ENCODE data around the gene FNDC5. TPM values are rescaled to one million over a fixed set of nuclear protein-coding genes. Genes with fewer than 3 reads are reported as not detected.

The FNDC5 gene
- total and polyA plus RNA-seq, 2 of the 13 experiments (the other 11 are each of a cell fraction or from before 2014, with no cell fraction given): 1.4 to 3.1 TPM

- TF ChIP-seq, protein P1, sequence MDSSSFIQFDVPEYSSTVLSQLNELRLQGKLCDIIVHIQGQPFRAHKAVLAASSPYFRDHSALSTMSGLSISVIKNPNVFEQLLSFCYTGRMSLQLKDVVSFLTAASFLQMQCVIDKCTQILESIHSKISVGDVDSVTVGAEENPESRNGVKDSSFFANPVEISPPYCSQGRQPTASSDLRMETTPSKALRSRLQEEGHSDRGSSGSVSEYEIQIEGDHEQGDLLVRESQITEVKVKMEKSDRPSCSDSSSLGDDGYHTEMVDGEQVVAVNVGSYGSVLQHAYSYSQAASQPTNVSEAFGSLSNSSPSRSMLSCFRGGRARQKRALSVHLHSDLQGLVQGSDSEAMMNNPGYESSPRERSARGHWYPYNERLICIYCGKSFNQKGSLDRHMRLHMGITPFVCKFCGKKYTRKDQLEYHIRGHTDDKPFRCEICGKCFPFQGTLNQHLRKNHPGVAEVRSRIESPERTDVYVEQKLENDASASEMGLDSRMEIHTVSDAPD (CRISPR knock-in tag; IDR thresholded peaks at IDR 0.05): no peak
- TF ChIP-seq RFX1 (IDR thresholded peaks at IDR 0.05) (no peak), ZNF768 (CRISPR knock-in tag; IDR thresholded peaks at IDR 0.05) (peak; percentile 65; the same call in 1 of the 2 replicates), SOX6 (IDR thresholded peaks at IDR 0.05) (no peak), SOX6 (CRISPR knock-in tag; IDR thresholded peaks at IDR 0.05) (no peak), TAF1 (CRISPR knock-in tag; IDR thresholded peaks at IDR 0.05) (peak; percentile 49; the same call in 1 of the 2 replicates), ZNF850 (CRISPR knock-in tag; conservative IDR thresholded peaks at IDR 0.05) (no peak), PHF20 (CRISPR knock-in tag; IDR thresholded peaks at IDR 0.05) (peak; percentile 40; the same call in 1 of the 2 replicates), PRPF4 (IDR thresholded peaks at IDR 0.05; ENCODE audit: low read depth, low read length, poor library complexity, severe bottlenecking) (peak; percentile 60), ZNF142 (CRISPR knock-in tag; IDR thresholded peaks at IDR 0.05) (no peak), EP300 (IDR thresholded peaks at IDR 0.05; ENCODE audit: low read depth in 2 of 2, low read length in 2 of 2) (no peak), EP300 (CRISPR knock-in tag; IDR thresholded peaks at IDR 0.05; ENCODE audit: borderline replicate concordance) (no peak), RFX5 (IDR thresholded peaks at IDR 0.05; ENCODE audit: low read depth, low read length) (no peak), ZNF792 (CRISPR knock-in tag; IDR thresholded peaks at IDR 0.05) (no peak), HNRNPK (IDR thresholded peaks at IDR 0.05; ENCODE audit: low read depth, low read length, poor library complexity, severe bottlenecking) (no peak), ZNF30 (CRISPR knock-in tag; IDR thresholded peaks at IDR 0.05) (peak; percentile 27; the same call in 1 of the 2 replicates), GLI4 (CRISPR knock-in tag; IDR thresholded peaks at IDR 0.05; ENCODE audit: borderline replicate concordance) (no peak), RAD21 (CRISPR knock-in tag; IDR thresholded peaks at IDR 0.05) (no peak), ZNF761 (CRISPR knock-in tag; conservative IDR thresholded peaks at IDR 0.05) (no peak), KDM3A (CRISPR knock-in tag; IDR thresholded peaks at IDR 0.05; ENCODE audit: low read depth) (no peak), ZFY (CRISPR knock-in tag; IDR thresholded peaks at IDR 0.05) (peak; percentile 78), ZNF180 (CRISPR knock-in tag; IDR thresholded peaks at IDR 0.05; ENCODE audit: borderline replicate concordance, low read depth) (no peak)
- TF ChIP-seq, protein P2, sequence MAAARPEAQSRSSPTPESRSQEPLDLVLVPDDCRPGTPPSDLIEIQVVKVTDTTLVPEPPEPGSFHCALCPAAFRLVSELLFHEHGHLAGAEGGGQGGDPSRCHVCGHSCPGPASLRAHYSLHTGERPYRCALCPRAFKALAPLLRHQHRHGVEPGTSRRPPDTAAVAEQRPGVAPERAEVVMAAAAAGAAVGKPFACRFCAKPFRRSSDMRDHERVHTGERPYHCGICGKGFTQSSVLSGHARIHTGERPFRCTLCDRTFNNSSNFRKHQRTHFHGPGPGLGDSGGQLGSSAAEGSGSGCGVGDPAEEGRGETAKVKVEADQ (CRISPR knock-in tag; IDR thresholded peaks at IDR 0.05; ENCODE audit: borderline replicate concordance): 0 out of 2 replicates have a peak, but pooled peaks have one; percentile 31
These were observed 52.6 kb downstream of the FNDC5 start (continued) for GRCh38 chr1:32817815-32818786.
